Natural killer cell (primary cell): ENCODE results near the gene OLFML2A. TPM values are rescaled to one million over a fixed set of nuclear protein-coding genes. Genes with fewer than 3 reads are reported as not detected.
A peak's percentile ranks its signal among the peaks of the same experiment; 100 is the strongest.

Experiments used
- ATAC-seq, 3 donors: fragments of 150-1000 bp in 2 of 3; fragments of 200-7000 bp in 1 of 3; cut with Tn5 transposase; 1 replicate in 1 of 3; 2 replicates in 2 of 3; pipeline ENCODE4 v1.10.0; 2021; ENCODE audit warnings: mild to moderate bottlenecking in 2 of 3, moderate library complexity in 2 of 3
- DNase-seq, 2 donors: peaks; one replicate each; pipeline versions ENCODE4 v3.0.0 to v3.0.0-alpha.2; 2013 to 2021; ENCODE audit warnings: mixed read lengths in 1 of 2
- H3K27ac ChIP-seq: one replicate; pipeline ENCODE4 v1.5.1; 2013; ENCODE audit warnings: mild to moderate bottlenecking, low read length
- H3K27me3 ChIP-seq: one replicate; pipeline ENCODE4 v1.6.1; 2013; ENCODE audit warnings: low read length; ENCODE audit not compliant: control insufficient read depth, insufficient read depth
- H3K36me3 ChIP-seq: one replicate; pipeline ENCODE4 v1.6.1; 2013; ENCODE audit warnings: low read length; ENCODE audit not compliant: control insufficient read depth, insufficient read depth
- H3K4me1 ChIP-seq: one replicate; pipeline ENCODE4 v1.6.1; 2013; ENCODE audit warnings: low read length; ENCODE audit not compliant: control insufficient read depth, insufficient read depth
- H3K4me3 ChIP-seq: one replicate; pipeline ENCODE4 v1.5.1; 2013; ENCODE audit warnings: low read length
- H3K9me3 ChIP-seq: one replicate; pipeline ENCODE4 v1.6.1; 2013; ENCODE audit warnings: low read length; ENCODE audit not compliant: control insufficient read depth, insufficient read depth
- H3K27ac Mint-ChIP-seq, 2 donors: one replicate each; pipeline ENCODE4 v1.8.0; 2022; ENCODE audit warnings: mild to moderate bottlenecking in 2 of 2, mixed read lengths in 2 of 2, moderate library complexity in 1 of 2
- H3K27me3 Mint-ChIP-seq, 2 donors: one replicate each; pipeline ENCODE4 v1.8.0; 2022; ENCODE audit warnings: low read depth in 2 of 2, mixed read lengths in 2 of 2
- H3K36me3 Mint-ChIP-seq: one replicate; pipeline ENCODE4 v1.8.0; 2022; ENCODE audit warnings: mixed read lengths
- H3K4me1 Mint-ChIP-seq, 2 donors: one replicate each; pipeline ENCODE4 v1.8.0; 2022; ENCODE audit warnings: mixed read lengths in 2 of 2
- H3K4me3 Mint-ChIP-seq: one replicate; pipeline ENCODE4 v1.8.0; 2022; ENCODE audit warnings: mild to moderate bottlenecking, moderate library complexity, mixed read lengths
- H3K9me3 Mint-ChIP-seq, 2 donors: one replicate each; pipeline ENCODE4 v1.8.0; 2022; ENCODE audit warnings: mixed read lengths in 2 of 2
- CTCF ChIP-seq: fragments of 200-600 bp; IDR thresholded peaks from one replicate; pipeline ENCODE4 v1.8.0; 2022; ENCODE audit warnings: antibody characterized with exemption
- WGBS: methylation state at CpG from one replicate; pipeline ENCODE4 v1.1.7; 2013; ENCODE audit warnings: missing lambda C conversion rate; ENCODE audit not compliant: insufficient coverage; 5-methylcytosine and 5-hydroxymethylcytosine counted together
- intact Hi-C: fragments of 100-400 bp; cut with micrococcal nuclease; formaldehyde crosslinking; loops from one replicate; pipeline ENCODE4 v1.14.2; 2022
- total RNA-seq, 4 donors: library from RNA; stranded (reverse); fragments of 120-200 nt in 1 of 4; gene quantifications; one replicate each; pipeline versions ENCODE4 v1.2.3 to v1.2.4, GENCODE V29; 2013 to 2022

Gene OLFML2A
- total RNA-seq, 3 donors from 2014 or later (not counting 1 experiment from before 2014, with no cell fraction given), result not detected

GRCh38 chr9:124839612-124840299 lies 62.8 kb downstream of the OLFML2A start:
- WGBS, result 69% methylated on average over 10 of the region's 12 CpGs
- peak; percentile 5 for TF ChIP-seq CTCF
- H3K4me1 ChIP-seq, result no peaks in the 10 kb centered on the region
- peaks cover 8 to 12% of the 10 kb centered on the region in 2 donors for H3K27me3 Mint-ChIP-seq
- no peaks in the 10 kb centered on the region for H3K9me3 ChIP-seq
- no peak overlapping the region for H3K4me3 Mint-ChIP-seq
- H3K4me1 Mint-ChIP-seq, result no peaks in the 10 kb centered on the region
- H3K27ac ChIP-seq, result no peak overlapping the region
- H3K9me3 Mint-ChIP-seq, result no peaks in the 10 kb centered on the region
- DNase-seq (no peak), ATAC-seq (no peak)
- no peak overlapping the region for H3K4me3 ChIP-seq
- H3K36me3 ChIP-seq, result no peaks in the 10 kb centered on the region
- no peak overlapping the region for H3K27ac Mint-ChIP-seq
- H3K36me3 Mint-ChIP-seq, result no peaks in the 10 kb centered on the region
- intact Hi-C loops, result loop anchor here (10.0 kb wide), 1 partner anchor 55 kb away; no protein-coding TSS in a partner anchor
- peaks cover 2% of the 10 kb centered on the region for H3K27me3 ChIP-seq

GRCh38 chr9:124840300-124840833 lies 63.4 kb downstream of the OLFML2A start:
- no peak for TF ChIP-seq CTCF
- WGBS, result 77% methylated on average over 16 of the region's 18 CpGs

GRCh38 chr9:124841075-124841821 lies 64.3 kb downstream of the OLFML2A start:
- peaks cover 8 to 12% of the 10 kb centered on the region in 2 donors for H3K27me3 Mint-ChIP-seq
- no peaks in the 10 kb centered on the region for H3K9me3 ChIP-seq
- no peak overlapping the region for H3K27ac Mint-ChIP-seq
- no peaks in the 10 kb centered on the region for H3K36me3 Mint-ChIP-seq
- ATAC-seq, result no peak
- no peaks in the 10 kb centered on the region for H3K4me1 Mint-ChIP-seq
- no peak for TF ChIP-seq CTCF
- DNase-seq, result no peak
- H3K9me3 Mint-ChIP-seq, result no peaks in the 10 kb centered on the region
- H3K36me3 ChIP-seq, result no peaks in the 10 kb centered on the region
- no peaks in the 10 kb centered on the region for H3K4me1 ChIP-seq
- no peak overlapping the region for H3K27ac ChIP-seq
- peaks cover 2% of the 10 kb centered on the region for H3K27me3 ChIP-seq
- WGBS, result 87% methylated on average over 9 of the region's 14 CpGs
- no peak overlapping the region for H3K4me3 ChIP-seq
- intact Hi-C loops, result no loop called here
- H3K4me3 Mint-ChIP-seq, result no peak overlapping the region

More at GRCh38 chr9:124840300-124840833, 63.4 kb downstream of the OLFML2A start:
- intact Hi-C loops, result no loop called here
- no peaks in the 10 kb centered on the region for H3K4me1 ChIP-seq
- no peaks in the 10 kb centered on the region for H3K9me3 ChIP-seq
- Mint-ChIP-seq H3K27ac (no peak overlapping the region), H3K9me3 (no peaks in the 10 kb centered on the region), H3K4me3 (no peak overlapping the region), H3K36me3 (no peaks in the 10 kb centered on the region), H3K4me1 (no peaks in the 10 kb centered on the region), H3K27me3 (peaks cover 8 to 12% of the 10 kb centered on the region in 2 donors)
- DNase-seq (peak in 1 of 2 donors; percentile 33), ATAC-seq (no peak)
- H3K36me3 ChIP-seq, result no peaks in the 10 kb centered on the region
- H3K27ac ChIP-seq, result no peak overlapping the region
- H3K27me3 ChIP-seq, result peaks cover 2% of the 10 kb centered on the region
- no peak overlapping the region for H3K4me3 ChIP-seq
